GM19240 (cell line): ENCODE results near the gene TM9SF2.
"Not testable (repeated sequence)": the region's sequence is repeated elsewhere in the genome, so short reads cannot be mapped to it uniquely, and the experiment has no call there.

ENCODE experiments used
- DNase-seq: peaks from one replicate; pipeline ENCODE4 v3.0.0; 2011; ENCODE audit warnings: low spot score; ENCODE audit not compliant: insufficient read length

The TM9SF2 gene

GRCh38 chr13:99501184-99501847 lies at the start of gene TM9SF2:
Gene TM9SF2 (plus strand): TSS chr13:99501472. CDS start chr13:99501607, 135 bp downstream.
- peak; percentile 57 for DNase-seq

GRCh38 chr13:99454518-99455183 lies 46.6 kb upstream of the TM9SF2 start:
- DNase-seq: no peak

GRCh38 chr13:99459099-99459850 lies 42.0 kb upstream of the TM9SF2 start:
- DNase-seq: no peak

- not testable (repeated sequence) for DNase-seq
Measured at GRCh38 chr13:99460802-99461201, 40.5 kb upstream of the TM9SF2 start.

GRCh38 chr13:99463646-99464397 lies 37.5 kb upstream of the TM9SF2 start:
- DNase-seq: no peak

- DNase-seq: no peak
Measured at GRCh38 chr13:99464441-99464949, 36.8 kb upstream of the TM9SF2 start.

GRCh38 chr13:99465454-99465853 lies 35.8 kb upstream of the TM9SF2 start:
- DNase-seq: no peak

GRCh38 chr13:99467764-99468163 lies 33.5 kb upstream of the TM9SF2 start:
- DNase-seq: no peak

GRCh38 chr13:99469041-99469440 lies 32.2 kb upstream of the TM9SF2 start:
- DNase-seq: no peak

GRCh38 chr13:99470027-99470426 lies 31.2 kb upstream of the TM9SF2 start:
- DNase-seq: no peak

GRCh38 chr13:99471221-99472121 lies 29.8 kb upstream of the TM9SF2 start:
- no peak for DNase-seq

GRCh38 chr13:99472122-99472440 lies 29.2 kb upstream of the TM9SF2 start:
- DNase-seq: no peak

GRCh38 chr13:99473515-99473914 lies 27.8 kb upstream of the TM9SF2 start:
- no peak for DNase-seq

- no peak for DNase-seq
Measured at GRCh38 chr13:99476648-99477047, 24.6 kb upstream of the TM9SF2 start.

GRCh38 chr13:99477493-99477892 lies 23.8 kb upstream of the TM9SF2 start:
- DNase-seq: no peak

GRCh38 chr13:99481366-99481765 lies 19.9 kb upstream of the TM9SF2 start:
- DNase-seq: no peak

- DNase-seq: no peak
Measured at GRCh38 chr13:99484473-99484872, 16.8 kb upstream of the TM9SF2 start.

GRCh38 chr13:99486996-99487395 lies 14.3 kb upstream of the TM9SF2 start:
- no peak for DNase-seq

GRCh38 chr13:99489028-99489427 lies 12.2 kb upstream of the TM9SF2 start:
- no peak for DNase-seq

- DNase-seq: not testable (repeated sequence)
Measured at GRCh38 chr13:99491750-99492149, 9.5 kb upstream of the TM9SF2 start.
